Suprapubic skin (tissue), 4 donors: Measurements from ENCODE around the gene KRTAP3-2. TPM values are rescaled to one million over a fixed set of nuclear protein-coding genes. Genes with fewer than 3 reads are reported as not detected.

ENCODE experiments used
- DNase-seq, 2 donors: peaks; one replicate each; pipeline ENCODE4 v3.0.0-alpha.2; 2019; ENCODE audit warnings: low spot score in 2 of 2
- H3K27ac ChIP-seq: fragments of 200-600 bp; sonication (generic); one replicate; pipeline ENCODE4 v1.5.1; 2019
- H3K27me3 ChIP-seq: fragments of 200-600 bp; sonication (generic); one replicate; pipeline ENCODE4 v1.5.1; 2019
- H3K36me3 ChIP-seq: fragments of 200-600 bp; sonication (generic); one replicate; pipeline ENCODE4 v1.5.1; 2019
- H3K4me1 ChIP-seq: fragments of 200-600 bp; sonication (generic); one replicate; pipeline ENCODE4 v1.5.1; 2019
- H3K4me3 ChIP-seq: fragments of 200-600 bp; sonication (generic); one replicate; pipeline ENCODE4 v1.5.1; 2019; ENCODE audit warnings: mild to moderate bottlenecking
- H3K9me3 ChIP-seq: fragments of 200-600 bp; sonication (generic); one replicate; pipeline ENCODE4 v1.5.1; 2019
- EP300 ChIP-seq: sonication (generic); formaldehyde crosslinking; IDR thresholded peaks from one replicate; pipeline ENCODE4 v1.6.1; 2017; ENCODE audit warnings: antibody characterized with exemption
- POLR2A ChIP-seq, 2 donors: fragments of 450-650 bp; IDR thresholded peaks; one replicate each; pipeline ENCODE4 v1.6.1; 2017; ENCODE audit warnings: antibody characterized with exemption in 2 of 2, mild to moderate bottlenecking in 2 of 2, moderate library complexity in 2 of 2
- POLR2AphosphoS5 ChIP-seq, 3 donors: sonication (generic); formaldehyde crosslinking; IDR thresholded peaks; one replicate each; pipeline ENCODE4 v1.6.1; 2017; ENCODE audit warnings: antibody characterized with exemption in 3 of 3
- WGBS: methylation state at CpG from one replicate; pipeline ENCODE4 v1.1.5; 2018; 5-methylcytosine and 5-hydroxymethylcytosine counted together
- total RNA-seq, 4 donors: library from RNA; depleted of rRNA; stranded (reverse); fragments of >200 nt; gene quantifications; one replicate each; pipeline ENCODE4 v1.1.0, GENCODE V29; 2016
- TF ChIP-seq, protein P1 (sequence below), 2 donors: fragments of 200-600 bp in 1 of 2; fragments of 450-650 bp in 1 of 2; sonication (generic) in 1 of 2; IDR thresholded peaks; one replicate each; pipeline ENCODE4 v1.5.1; 2016 to 2019; ENCODE audit warnings: antibody characterized with exemption in 2 of 2, mild to moderate bottlenecking in 1 of 2, moderate library complexity in 1 of 2

Gene KRTAP3-2
- total RNA-seq, 4 donors from 2014 or later: 8.0 to 42.6 (median 23.7) TPM; not detected in 1

DNA sequence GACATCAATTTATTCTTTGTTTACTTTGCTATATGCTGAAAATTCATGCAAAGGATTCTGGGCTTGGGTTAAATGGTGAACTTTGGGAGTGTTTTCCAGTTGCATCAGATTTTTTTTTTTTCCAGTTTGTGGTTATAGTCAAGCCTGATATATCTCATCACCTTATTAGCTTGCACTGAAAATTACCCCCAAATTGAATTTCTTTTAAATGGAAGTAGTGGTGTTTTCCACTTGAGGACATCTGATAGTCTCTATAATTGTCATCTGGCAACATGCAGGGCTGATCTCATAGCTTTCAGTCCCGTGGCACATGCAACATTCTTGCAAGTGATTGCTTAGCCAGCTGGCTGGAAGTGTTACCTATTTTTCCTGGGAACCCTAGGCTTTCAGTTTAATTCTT lies 13.9 kb upstream of the KRTAP3-2 start:
- Histone ChIP-seq H3K4me1 (no peaks in the 10 kb centered on the region), H3K36me3 (no peaks in the 10 kb centered on the region), H3K4me3 (no peak overlapping the region), H3K27ac (no peak overlapping the region), H3K9me3 (no peaks in the 10 kb centered on the region), H3K27me3 (no peaks in the 10 kb centered on the region)
- DNase-seq: no peak
- TF ChIP-seq POLR2AphosphoS5 (IDR thresholded peaks at IDR 0.05) (no peak), POLR2A (IDR thresholded peaks at IDR 0.05) (no peak), EP300 (no peak)
- TF ChIP-seq, protein P1, sequence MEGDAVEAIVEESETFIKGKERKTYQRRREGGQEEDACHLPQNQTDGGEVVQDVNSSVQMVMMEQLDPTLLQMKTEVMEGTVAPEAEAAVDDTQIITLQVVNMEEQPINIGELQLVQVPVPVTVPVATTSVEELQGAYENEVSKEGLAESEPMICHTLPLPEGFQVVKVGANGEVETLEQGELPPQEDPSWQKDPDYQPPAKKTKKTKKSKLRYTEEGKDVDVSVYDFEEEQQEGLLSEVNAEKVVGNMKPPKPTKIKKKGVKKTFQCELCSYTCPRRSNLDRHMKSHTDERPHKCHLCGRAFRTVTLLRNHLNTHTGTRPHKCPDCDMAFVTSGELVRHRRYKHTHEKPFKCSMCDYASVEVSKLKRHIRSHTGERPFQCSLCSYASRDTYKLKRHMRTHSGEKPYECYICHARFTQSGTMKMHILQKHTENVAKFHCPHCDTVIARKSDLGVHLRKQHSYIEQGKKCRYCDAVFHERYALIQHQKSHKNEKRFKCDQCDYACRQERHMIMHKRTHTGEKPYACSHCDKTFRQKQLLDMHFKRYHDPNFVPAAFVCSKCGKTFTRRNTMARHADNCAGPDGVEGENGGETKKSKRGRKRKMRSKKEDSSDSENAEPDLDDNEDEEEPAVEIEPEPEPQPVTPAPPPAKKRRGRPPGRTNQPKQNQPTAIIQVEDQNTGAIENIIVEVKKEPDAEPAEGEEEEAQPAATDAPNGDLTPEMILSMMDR (IDR thresholded peaks at IDR 0.05): no peak
- WGBS: 4% methylated on average over 1 of the region's 1 CpG

DNA sequence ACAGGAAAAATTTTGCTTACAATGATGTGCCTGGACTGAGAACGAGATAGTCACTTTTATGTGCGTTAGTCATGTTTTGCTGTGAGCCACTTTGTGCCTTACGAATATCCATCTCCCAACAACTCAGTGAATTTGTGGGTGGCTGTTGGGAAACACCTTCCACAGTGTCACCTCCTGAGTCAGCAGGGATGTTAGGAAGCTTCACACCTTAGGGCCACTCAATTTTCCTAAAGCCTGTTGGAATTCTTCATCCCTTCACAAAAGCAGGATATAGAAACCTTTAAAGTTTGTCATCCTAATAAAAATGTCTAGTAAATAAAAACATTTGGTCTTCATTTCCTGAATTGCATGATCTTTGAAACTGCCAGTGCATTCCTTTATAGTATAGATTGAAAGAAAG lies 13.5 kb upstream of the KRTAP3-2 start:
- no peak for DNase-seq
- H3K4me3 ChIP-seq: no peak overlapping the region
- H3K36me3 ChIP-seq: no peaks in the 10 kb centered on the region
- 81% methylated on average over 3 of the region's 3 CpGs for WGBS
- no peaks in the 10 kb centered on the region for H3K9me3 ChIP-seq
- no peak for TF ChIP-seq POLR2AphosphoS5 (IDR thresholded peaks at IDR 0.05)
- no peak for TF ChIP-seq POLR2A (IDR thresholded peaks at IDR 0.05)
- TF ChIP-seq, protein P1 (IDR thresholded peaks at IDR 0.05): no peak
- no peak for TF ChIP-seq EP300
- no peak overlapping the region for H3K27ac ChIP-seq
- no peaks in the 10 kb centered on the region for H3K4me1 ChIP-seq
- H3K27me3 ChIP-seq: no peaks in the 10 kb centered on the region

DNA sequence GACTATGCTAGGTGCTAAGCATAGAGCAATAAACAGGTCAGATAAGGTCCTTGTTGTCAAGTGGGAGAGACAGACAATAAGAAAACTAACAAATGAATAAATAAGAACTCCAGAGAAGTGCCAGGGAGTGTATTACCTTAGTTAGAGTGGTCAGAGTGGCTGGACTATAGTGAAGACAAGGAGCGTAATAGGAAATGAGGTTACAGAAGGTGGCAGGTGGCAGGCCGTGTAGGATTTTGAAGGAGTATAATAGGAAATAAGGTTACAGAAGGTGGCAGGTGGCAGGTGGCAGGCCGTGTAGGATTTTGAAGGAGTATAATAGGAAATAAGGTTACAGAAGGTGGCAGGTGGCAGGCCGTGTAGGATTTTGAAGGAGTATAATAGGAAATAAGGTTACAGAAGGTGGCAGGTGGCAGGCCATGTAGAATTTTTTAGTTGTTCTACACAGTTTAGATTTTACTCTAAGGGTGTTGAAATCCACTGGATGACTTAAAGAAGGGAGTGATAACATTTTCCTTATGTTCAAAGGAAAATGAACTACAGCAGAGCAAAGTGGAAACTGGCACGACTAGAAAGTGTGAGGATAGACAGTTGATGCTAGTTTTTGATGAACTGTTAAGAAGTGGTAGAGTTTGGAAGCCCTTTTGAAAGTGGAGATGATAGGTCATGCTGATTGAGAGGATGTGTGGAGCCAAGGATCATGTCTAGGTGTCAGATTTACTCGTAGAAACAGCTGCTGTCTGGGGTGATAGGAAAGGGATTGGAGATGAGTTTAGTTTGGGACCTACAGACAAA lies 12.8 kb upstream of the KRTAP3-2 start:
- no peaks in the 10 kb centered on the region for H3K4me1 ChIP-seq
- 84% methylated on average over 6 of the region's 6 CpGs for WGBS
- H3K4me3 ChIP-seq: no peak overlapping the region
- H3K36me3 ChIP-seq: no peaks in the 10 kb centered on the region
- H3K27me3 ChIP-seq: no peaks in the 10 kb centered on the region
- TF ChIP-seq, protein P1 (IDR thresholded peaks at IDR 0.05): no peak
- no peak for TF ChIP-seq POLR2AphosphoS5 (IDR thresholded peaks at IDR 0.05)
- no peak for TF ChIP-seq POLR2A (IDR thresholded peaks at IDR 0.05)
- no peak for TF ChIP-seq EP300
- no peak overlapping the region for H3K27ac ChIP-seq
- no peak for DNase-seq
- no peaks in the 10 kb centered on the region for H3K9me3 ChIP-seq

DNA sequence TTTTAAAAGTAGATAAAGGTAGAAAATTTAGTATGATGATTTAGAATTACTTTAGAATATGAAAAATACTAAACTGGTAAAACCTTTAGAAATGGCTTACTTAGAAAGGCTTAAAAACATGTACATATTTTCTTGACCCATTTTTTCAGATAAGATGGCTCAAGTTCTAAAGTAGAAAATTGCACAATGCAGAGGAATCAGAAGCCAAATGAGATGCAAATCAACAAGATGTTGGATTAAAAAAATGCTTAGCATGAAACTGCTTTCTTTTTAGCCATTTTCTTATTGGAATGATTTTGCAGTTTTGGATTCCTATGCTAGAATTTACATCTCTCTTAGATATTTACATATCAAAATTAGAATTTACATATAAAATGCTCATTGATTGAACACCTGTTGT lies 10.7 kb upstream of the KRTAP3-2 start:
- no peak overlapping the region for H3K4me3 ChIP-seq
- no peaks in the 10 kb centered on the region for H3K27me3 ChIP-seq
- no peaks in the 10 kb centered on the region for H3K4me1 ChIP-seq
- H3K27ac ChIP-seq: no peak overlapping the region
- no peak for TF ChIP-seq EP300
- TF ChIP-seq, protein P1 (IDR thresholded peaks at IDR 0.05): no peak
- no peak for DNase-seq
- no peaks in the 10 kb centered on the region for H3K36me3 ChIP-seq
- H3K9me3 ChIP-seq: no peaks in the 10 kb centered on the region

DNA sequence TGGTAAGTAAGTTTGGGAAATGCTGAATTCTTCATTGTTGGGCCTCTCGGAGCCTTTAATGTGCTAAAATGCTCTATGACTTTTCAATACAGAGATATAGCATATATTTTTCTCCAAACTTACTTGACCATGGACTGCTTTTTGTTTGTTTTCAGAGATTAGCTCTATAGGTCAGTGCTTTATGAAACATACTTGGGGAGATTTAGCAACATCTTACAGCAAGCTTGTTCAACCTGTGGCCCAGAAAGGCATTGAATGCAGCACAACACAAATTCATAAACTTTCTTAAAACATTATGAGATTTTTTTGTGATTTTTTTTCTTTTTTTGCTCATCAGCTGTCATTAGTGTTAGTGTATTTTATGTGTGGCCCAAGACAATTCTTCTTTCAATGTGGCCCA lies 10.2 kb upstream of the KRTAP3-2 start:
- Histone ChIP-seq H3K4me3 (no peak overlapping the region), H3K27ac (no peak overlapping the region), H3K4me1 (no peaks in the 10 kb centered on the region), H3K9me3 (no peaks in the 10 kb centered on the region), H3K36me3 (no peaks in the 10 kb centered on the region), H3K27me3 (no peaks in the 10 kb centered on the region)
- WGBS: 90% methylated on average over 1 of the region's 1 CpG
- TF ChIP-seq EP300 (no peak), POLR2A (IDR thresholded peaks at IDR 0.05) (no peak), POLR2AphosphoS5 (IDR thresholded peaks at IDR 0.05) (no peak)
- TF ChIP-seq, protein P1 (IDR thresholded peaks at IDR 0.05): no peak
- no peak for DNase-seq
